ENCODE results near the gene KL.

GRCh38 chr13:32984857-32985626, 31.2 kb upstream of the KL start:
- TF ChIP-seq CTCF (conservative IDR thresholded peaks at IDR 0.05; ENCODE audit: low read depth in 2 of 2) (no peak), CREB1 (CRISPR knock-in tag; IDR thresholded peaks at IDR 0.05; ENCODE audit: low read depth) (no peak), ETS1 (IDR thresholded peaks at IDR 0.05) (no peak), EZH2 (IDR thresholded peaks at IDR 0.05; ENCODE audit: low read depth, unreplicated experiment) (no peak), EZH2phosphoT487 (IDR thresholded peaks at IDR 0.05; ENCODE audit: unreplicated experiment) (no peak), POLR2AphosphoS5 (IDR thresholded peaks at IDR 0.05; ENCODE audit: low read depth) (no peak)
